ENCODE results near the gene UBQLN2.
A peak's percentile ranks its signal among the peaks of the same experiment; 100 is the strongest.

GRCh38 chrX:56563231-56564161, at the start of gene UBQLN2:
- TF ChIP-seq POLR2A (IDR thresholded peaks at IDR 0.05): peak; percentile 64 to 78
- no peak for TF ChIP-seq CTCF (IDR thresholded peaks at IDR 0.05)
- peak in 1 of 2 donors; percentile 94 for TF ChIP-seq EP300 (IDR thresholded peaks at IDR 0.05)

Data from tibial nerve (tissue), 4 donors.